SK-N-MC (cell line): ENCODE results near the gene FAIM2.

Source experiments
- EZH2 ChIP-seq: fragments of 200-600 bp; sonication (generic); IDR thresholded peaks from one replicate; pipeline ENCODE4 v1.6.1; 2017; ENCODE audit warnings: antibody characterized with exemption
- POLR2AphosphoS5 ChIP-seq: IDR thresholded peaks from 2 replicates; pipeline ENCODE4 v1.6.1; 2012; ENCODE audit warnings: mild to moderate bottlenecking, low read depth, low read length, borderline replicate concordance

GRCh38 chr12:49903351-49903699 lies 375 bp downstream of the FAIM2 start:
- TF ChIP-seq POLR2AphosphoS5 (no peak), EZH2 (no peak)
